UCSD-AML1 (cell line): ENCODE data around the gene DTYMK.

Experiments used
- DNase-seq: peaks from one replicate; lab custom pipeline; 2025; ENCODE audit not compliant: unreplicated experiment; lab: John Stamatoyannopoulos, UW

The DTYMK gene

GRCh38 chr2:241627675-241628074 is 58.9 kb downstream of the DTYMK start:
- DNase-seq, result no peak
